K562 (cell line): ENCODE results near the gene ZBTB43. TPM values are rescaled to one million over a fixed set of nuclear protein-coding genes. Genes with fewer than 3 reads are reported as not detected.

Experiments used
- ATAC-seq: fragments of 200-7000 bp; cut with Tn5 transposase; 3 replicates; pipeline ENCODE4 v1.9.1; 2020; ENCODE audit warnings: moderate library complexity
- BruUV-seq: library from RNA; stranded (reverse); fragments of 400-500 nt; replicated peaks from 2 replicates; lab custom pipeline; 2021; lab: Mats Ljungman, UMichigan
- CTCF ChIA-PET: fragments of 300-600 bp; formaldehyde crosslinking; extraction: SDS; loops from one replicate; lab custom pipeline; 2021; ENCODE audit warnings: low intra/inter-chr PET ratio; lab: Yijun Ruan, JAX
- POLR2A ChIA-PET: fragments of 300-600, 350-650 bp; sonication (Branson Sonifier 250); formaldehyde crosslinking; extraction: SDS; loops from one replicate; lab custom pipeline; 2021; ENCODE audit warnings: antibody characterized with exemption, inconsistent platforms; lab: Yijun Ruan, JAX
- DNase-seq, 4 experiments: peaks; one replicate each; pipeline versions ENCODE4 v3.0.0 to v3.0.0-alpha.2; 2011 to 2018; ENCODE audit warnings: low spot score in 3 of 4, mixed read lengths in 3 of 4; ENCODE audit errors: extremely low read depth in 1 of 4
- FAIRE-seq: peaks from 2 replicates; lab custom pipeline; 2011; peaks lifted over from hg19 to GRCh38; lab: Jason Lieb, UNC
- H2AFZ ChIP-seq: 2 replicates; pipeline ENCODE4 v1.6.0; 2011; ENCODE audit warnings: low read depth, low read length, control low read depth, inconsistent platforms
- H3K27ac ChIP-seq: fragments of 200-600 bp; 3 replicates; pipeline ENCODE4 v1.8.0; 2011; ENCODE audit warnings: low read depth, mild to moderate bottlenecking, control low read depth, inconsistent platforms, low read length, moderate library complexity, mixed read lengths; ENCODE audit errors: extremely low read depth
- H3K27me3 ChIP-seq, 2 experiments: fragments of 300-600 bp in 1 of 2; 2 replicates in 1 of 2; 3 replicates in 1 of 2; pipeline versions ENCODE4 v1.6.0 to v1.8.0; 2011; ENCODE audit warnings: inconsistent platforms in 2 of 2, low read length in 2 of 2, mild to moderate bottlenecking in 1 of 2, mixed read lengths in 1 of 2, moderate library complexity in 1 of 2; ENCODE audit not compliant: control insufficient read depth in 2 of 2, insufficient read depth in 2 of 2
- H3K36me3 ChIP-seq: fragments of 300-600 bp; 3 replicates; pipeline ENCODE4 v1.8.0; 2011; ENCODE audit warnings: mild to moderate bottlenecking, low read length, inconsistent platforms; ENCODE audit not compliant: control insufficient read depth, insufficient read depth
- H3K4me1 ChIP-seq, 2 experiments: fragments of 200-600 bp in 1 of 2; replicated peaks in 1 of 2; 2 replicates in 1 of 2; 3 replicates in 1 of 2; pipeline versions ENCODE4 v1.5.1 to v1.8.0; 2011; ENCODE audit warnings: inconsistent platforms in 2 of 2, low read length in 2 of 2, mild to moderate bottlenecking in 1 of 2, mixed read lengths in 1 of 2, moderate library complexity in 1 of 2; ENCODE audit not compliant: control insufficient read depth in 2 of 2, insufficient read depth in 2 of 2
- H3K4me2 ChIP-seq: 2 replicates; pipeline ENCODE4 v1.6.1; 2011; ENCODE audit warnings: low read length, control low read depth, inconsistent platforms, mixed read lengths; ENCODE audit not compliant: insufficient read depth
- H3K4me3 ChIP-seq: fragments of 200-600 bp; sonication (generic), shearing (Covaris generic); 2 replicates; pipeline ENCODE4 v1.5.1; 2016; ENCODE audit warnings: control low read depth, inconsistent platforms
- H3K79me2 ChIP-seq: fragments of 200-600 bp; 3 replicates; pipeline ENCODE4 v1.8.0; 2011; ENCODE audit warnings: low read length, inconsistent platforms; ENCODE audit not compliant: control insufficient read depth, insufficient read depth
- H3K9ac ChIP-seq, 2 experiments: 2 replicates each; pipeline versions ENCODE4 v1.6.0 to v1.6.1; 2011; ENCODE audit warnings: low read depth in 2 of 2, low read length in 2 of 2, control low read depth in 1 of 2, inconsistent platforms in 1 of 2, mild to moderate bottlenecking in 1 of 2, mixed read lengths in 1 of 2; ENCODE audit not compliant: insufficient read depth in 1 of 2
- H3K9me1 ChIP-seq: one replicate; pipeline ENCODE4 v1.6.0; 2011; ENCODE audit warnings: inconsistent platforms, mild to moderate bottlenecking, low read length, moderate library complexity; ENCODE audit not compliant: control insufficient read depth, insufficient read depth
- H3K9me3 ChIP-seq: replicated peaks from 2 replicates; pipeline ENCODE4 v1.5.1; 2011; ENCODE audit warnings: low read depth, low read length, inconsistent platforms; ENCODE audit not compliant: control insufficient read depth, insufficient read depth
- H4K20me1 ChIP-seq: replicated peaks from 2 replicates; pipeline ENCODE4 v1.6.1; 2011; ENCODE audit warnings: low read length, inconsistent platforms, mixed read lengths; ENCODE audit not compliant: control insufficient read depth, insufficient read depth
- BRCA1 ChIP-seq, 2 experiments: fragments of 450-650 bp in 1 of 2; sonication (generic) in 1 of 2; formaldehyde crosslinking in 1 of 2; IDR thresholded peaks; 2 replicates each; pipeline versions ENCODE4 v1.5.0 to v1.6.1; 2017 to 2020; ENCODE audit warnings: mild to moderate bottlenecking in 1 of 2, missing genetic modification reagents in 1 of 2
- FIP1L1 ChIP-seq: fragments of 200-400 bp; formaldehyde crosslinking; IDR thresholded peaks from 2 replicates; pipeline ENCODE4 v1.6.1; 2018; ENCODE audit warnings: mild to moderate bottlenecking, low read depth, low read length; ENCODE audit not compliant: poor library complexity, severe bottlenecking
- HDAC1 ChIP-seq, 2 experiments: fragments of 450-650 bp; IDR thresholded peaks; 2 replicates each; pipeline ENCODE4 v1.6.1; 2016 to 2017; ENCODE audit warnings: inconsistent platforms in 1 of 2, mild to moderate bottlenecking in 1 of 2, moderate library complexity in 1 of 2
- NELFE ChIP-seq: IDR thresholded peaks from 2 replicates; pipeline ENCODE4 v1.6.1; 2011; ENCODE audit warnings: mild to moderate bottlenecking; ENCODE audit not compliant: insufficient read depth, insufficient read length
- NR2C1 ChIP-seq, 2 experiments: fragments of 450-650 bp; IDR thresholded peaks; 2 replicates each; pipeline ENCODE4 v1.6.1; 2017; ENCODE audit warnings: mild to moderate bottlenecking in 2 of 2, antibody characterized with exemption in 1 of 2, inconsistent platforms in 1 of 2, missing compliant biosample characterization in 1 of 2, missing genetic modification characterization in 1 of 2
- NUFIP1 ChIP-seq: fragments of 450-650 bp; IDR thresholded peaks from 2 replicates; pipeline ENCODE4 v1.6.1; 2018; ENCODE audit not compliant: partially characterized antibody
- PML ChIP-seq: IDR thresholded peaks from 2 replicates; pipeline ENCODE4 v1.6.1; 2012; ENCODE audit warnings: low read length, inconsistent platforms
- ZFPM2 ChIP-seq: fragments of 250-450 bp; sonication (Bioruptor Pico); IDR thresholded peaks from 2 replicates; pipeline ENCODE4 v1.5.1; 2022; ENCODE audit warnings: mild to moderate bottlenecking
- ZKSCAN8 ChIP-seq: fragments of 200-800 bp; sonication (Bioruptor generic); IDR thresholded peaks from 2 replicates; pipeline ENCODE4 v1.6.1; 2016; ENCODE audit warnings: missing genetic modification characterization, missing compliant biosample characterization
- WGBS: fragments of 100-300 bp; shearing (Covaris generic); methylation state at CpG from one replicate; pipeline ENCODE4 v1.1.6; 2016; ENCODE audit warnings: low coverage, mixed read lengths; ENCODE audit not compliant: insufficient coverage; ENCODE audit errors: missing lambda C conversion rate; 5-methylcytosine and 5-hydroxymethylcytosine counted together
- in situ Hi-C: fragments of 300-500 bp; cut with MboI; formaldehyde crosslinking; loops from 4 replicates; pipeline ENCODE4 v1.15.0; 2018; ENCODE audit warnings: inconsistent platforms, mixed read lengths
- intact Hi-C: fragments of 100-400 bp; cut with micrococcal nuclease; formaldehyde crosslinking; loops from 2 replicates; pipeline ENCODE4 v1.14.2; 2022
- polyA plus RNA-seq, 8 experiments: library from polyadenylated mRNA; depleted of rRNA in 4 of 8; stranded (reverse) in 5 of 8; unstranded in 3 of 8; fragments of >200 nt; fragmentation: Nextera tagmentation in 2 of 8; fragmentation: Illumina TruSeq in 1 of 8; extraction: Ambion mirVana in 2 of 8; extraction: Trizol in 1 of 8; gene quantifications; 2 replicates each; pipeline versions ENCODE4 v1.2.1 to v1.2.3, GENCODE V29; 2011 to 2014; ENCODE audit warnings: inconsistent platforms in 1 of 8, missing spikeins in 1 of 8
- total RNA-seq, 7 experiments: library from RNA; depleted of rRNA in 6 of 7; stranded (reverse); fragments of >200 nt in 6 of 7; fragmentation: Illumina TruSeq in 2 of 7; extraction: Trizol in 2 of 7; gene quantifications; 2 replicates each; pipeline versions ENCODE4 v1.2.1 to v1.2.3, GENCODE V29; 2011 to 2021; ENCODE audit warnings: low replicate concordance in 1 of 7

Gene ZBTB43
- total and polyA plus RNA-seq, 9 of the 15 experiments (the other 6 are each of a cell fraction or from before 2014, with no cell fraction given): 3.9 to 17.2 (median 9.1) TPM

GRCh38 chr9:126813072-126813471 is 8.2 kb downstream of the ZBTB43 start:
- H3K9ac ChIP-seq: no peak overlapping the region
- H3K9me3 ChIP-seq: peaks cover 3% of the 10 kb centered on the region
- intact Hi-C loops: no loop called here
- H4K20me1 ChIP-seq: no peaks in the 10 kb centered on the region
- H3K9me1 ChIP-seq: no peaks in the 10 kb centered on the region
- no peaks in the 10 kb centered on the region for H3K4me1 ChIP-seq
- no peak overlapping the region for H3K27ac ChIP-seq
- H3K79me2 ChIP-seq: peaks cover 70% of the 10 kb centered on the region
- no peaks in the 10 kb centered on the region for H3K27me3 ChIP-seq
- in situ Hi-C loops: no loop called here
- ChIA-PET POLR2A (no interaction called here), CTCF (no interaction called here)
- ATAC-seq (no peak), FAIRE-seq (no peak), DNase-seq (no peak)
- H3K4me3 ChIP-seq: no peak overlapping the region
- H2AFZ ChIP-seq: no peak overlapping the region
- no TSS peak for BruUV-seq
- 96% methylated on average over 11 of the region's 11 CpGs for WGBS
- H3K36me3 ChIP-seq: peaks cover 63% of the 10 kb centered on the region
- H3K4me2 ChIP-seq: no peak overlapping the region
- TF ChIP-seq BRCA1 (IDR thresholded peaks at IDR 0.05): no peak
- no peak for TF ChIP-seq BRCA1 (CRISPR knock-in tag; IDR thresholded peaks at IDR 0.05)
- TF ChIP-seq ZKSCAN8 (CRISPR knock-in tag): no peak
- no peak for TF ChIP-seq NUFIP1
- no peak for TF ChIP-seq ZFPM2
- no peak for TF ChIP-seq NR2C1 (IDR thresholded peaks at IDR 0.05)
- TF ChIP-seq NR2C1 (tag; IDR thresholded peaks at IDR 0.05): no peak
- TF ChIP-seq NELFE: no peak
- no peak for TF ChIP-seq HDAC1 (IDR thresholded peaks at IDR 0.05)
- TF ChIP-seq PML: no peak
- no peak for TF ChIP-seq FIP1L1
- TF ChIP-seq, all 486 proteins: peak for 0
